Tibial artery (tissue), 4 donors: Measurements from ENCODE around the gene PGM1.

Experiments used
- DNase-seq, 2 donors: peaks; one replicate each; pipeline ENCODE4 v3.0.0-alpha.2; 2019
- H3K27ac ChIP-seq, 2 donors: fragments of 200-600 bp; sonication (generic) in 1 of 2; 1 replicate in 1 of 2; 2 replicates in 1 of 2; pipeline ENCODE4 v1.5.1; 2018 to 2019; ENCODE audit warnings: mild to moderate bottlenecking in 1 of 2
- H3K27me3 ChIP-seq, 2 donors: fragments of 200-600 bp; sonication (generic) in 1 of 2; one replicate each; pipeline versions ENCODE4 v1.5.1 to v1.6.0; 2016 to 2019
- H3K36me3 ChIP-seq, 3 donors: fragments of 200-600 bp; sonication (generic) in 2 of 3; one replicate each; pipeline ENCODE4 v1.5.1; 2016 to 2019; ENCODE audit warnings: mild to moderate bottlenecking in 2 of 3
- H3K4me1 ChIP-seq, 4 donors: fragments of 200-600 bp; sonication (generic) in 2 of 4; 1 replicate in 3 of 4; 2 replicates in 1 of 4; pipeline ENCODE4 v1.5.1; 2016 to 2019
- H3K4me3 ChIP-seq, 2 donors: fragments of 200-600 bp; sonication (generic) in 1 of 2; 1 replicate in 1 of 2; 2 replicates in 1 of 2; pipeline ENCODE4 v1.5.1; 2018 to 2019; ENCODE audit warnings: mild to moderate bottlenecking in 2 of 2
- H3K9me3 ChIP-seq, 3 donors: fragments of 200-600 bp; sonication (generic) in 1 of 3; one replicate each; pipeline ENCODE4 v1.5.1; 2016 to 2019
- intact Hi-C: fragments of 100-400 bp; cut with DNase I; formaldehyde crosslinking; loops from one replicate; pipeline ENCODE4 v1.15.0; 2023; ENCODE audit warnings: low total_unique reads
- TF ChIP-seq, protein P1 (sequence below), 2 experiments: fragments of 200-600 bp in 1 of 2; fragments of 450-650 bp in 1 of 2; IDR thresholded peaks; one replicate each; pipeline ENCODE4 v1.5.1; 2017 to 2019; ENCODE audit warnings: antibody characterized with exemption in 2 of 2, mild to moderate bottlenecking in 1 of 2, moderate library complexity in 1 of 2

The PGM1 gene

DNA sequence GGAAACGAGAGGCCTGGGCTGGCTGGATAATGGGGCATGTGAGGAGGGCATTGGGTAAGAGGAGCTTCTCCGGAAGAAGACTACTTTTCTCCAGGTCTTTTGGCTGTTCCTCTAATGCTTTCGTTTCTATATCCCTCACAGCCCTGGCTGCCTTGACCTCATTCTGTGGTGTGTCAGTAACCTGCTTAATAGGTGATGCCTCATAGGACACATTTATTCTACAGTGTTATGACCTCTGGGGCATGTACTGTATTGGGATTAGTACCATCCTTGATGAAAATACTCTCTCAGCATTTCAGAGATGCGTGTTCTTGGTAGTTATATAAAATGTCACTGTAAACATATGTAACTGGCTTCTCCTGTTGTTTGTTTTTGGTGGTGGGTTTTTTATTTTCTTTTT, 40.1 kb downstream of the PGM1 start:
- Histone ChIP-seq H3K9me3 (no peaks in the 10 kb centered on the region), H3K4me1 (no peaks in the 10 kb centered on the region), H3K27ac (no peak overlapping the region), H3K4me3 (no peak overlapping the region), H3K27me3 (no peaks in the 10 kb centered on the region), H3K36me3 (peaks cover 26 to 61% (median 55%) of the 10 kb centered on the region in 3 donors)
- TF ChIP-seq, protein P1, sequence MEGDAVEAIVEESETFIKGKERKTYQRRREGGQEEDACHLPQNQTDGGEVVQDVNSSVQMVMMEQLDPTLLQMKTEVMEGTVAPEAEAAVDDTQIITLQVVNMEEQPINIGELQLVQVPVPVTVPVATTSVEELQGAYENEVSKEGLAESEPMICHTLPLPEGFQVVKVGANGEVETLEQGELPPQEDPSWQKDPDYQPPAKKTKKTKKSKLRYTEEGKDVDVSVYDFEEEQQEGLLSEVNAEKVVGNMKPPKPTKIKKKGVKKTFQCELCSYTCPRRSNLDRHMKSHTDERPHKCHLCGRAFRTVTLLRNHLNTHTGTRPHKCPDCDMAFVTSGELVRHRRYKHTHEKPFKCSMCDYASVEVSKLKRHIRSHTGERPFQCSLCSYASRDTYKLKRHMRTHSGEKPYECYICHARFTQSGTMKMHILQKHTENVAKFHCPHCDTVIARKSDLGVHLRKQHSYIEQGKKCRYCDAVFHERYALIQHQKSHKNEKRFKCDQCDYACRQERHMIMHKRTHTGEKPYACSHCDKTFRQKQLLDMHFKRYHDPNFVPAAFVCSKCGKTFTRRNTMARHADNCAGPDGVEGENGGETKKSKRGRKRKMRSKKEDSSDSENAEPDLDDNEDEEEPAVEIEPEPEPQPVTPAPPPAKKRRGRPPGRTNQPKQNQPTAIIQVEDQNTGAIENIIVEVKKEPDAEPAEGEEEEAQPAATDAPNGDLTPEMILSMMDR (IDR thresholded peaks at IDR 0.05): no peak
- no peak for DNase-seq
- intact Hi-C loops: no loop called here

DNA sequence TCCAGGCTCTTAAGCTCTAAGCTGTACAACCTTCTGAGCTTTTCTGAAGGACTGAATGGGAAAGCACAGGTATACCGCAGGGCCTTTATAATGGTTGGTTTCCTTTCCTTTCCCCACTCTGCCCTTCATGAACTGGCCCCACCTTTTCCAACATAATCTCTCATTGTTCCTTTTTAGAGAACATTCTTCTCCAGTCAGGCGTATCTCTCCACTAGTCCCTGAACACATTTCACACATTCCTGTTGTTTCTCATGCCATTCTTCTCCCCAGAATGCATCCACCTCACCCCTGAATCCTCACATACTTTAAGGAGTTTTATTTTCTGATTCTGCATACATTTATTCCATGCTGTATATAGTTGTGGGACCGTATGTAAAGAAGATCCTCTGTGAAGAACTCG, 41.3 kb downstream of the PGM1 start:
- TF ChIP-seq, protein P1 (IDR thresholded peaks at IDR 0.05): no peak
- intact Hi-C loops: no loop called here
- H3K36me3 ChIP-seq: peaks cover 26 to 71% (median 56%) of the 10 kb centered on the region in 3 donors
- H3K9me3 ChIP-seq: no peaks in the 10 kb centered on the region
- H3K27me3 ChIP-seq: no peaks in the 10 kb centered on the region
- H3K27ac ChIP-seq: no peak overlapping the region
- H3K4me1 ChIP-seq: no peaks in the 10 kb centered on the region
- DNase-seq: no peak
- H3K4me3 ChIP-seq: no peak overlapping the region

- Histone ChIP-seq H3K27me3 (no peaks in the 10 kb centered on the region), H3K36me3 (peaks cover 21 to 63% (median 48%) of the 10 kb centered on the region in 3 donors), H3K4me3 (no peak overlapping the region), H3K4me1 (no peaks in the 10 kb centered on the region), H3K27ac (no peak overlapping the region), H3K9me3 (no peaks in the 10 kb centered on the region)
- DNase-seq: no peak
- intact Hi-C loops: no loop called here
- TF ChIP-seq, protein P1 (IDR thresholded peaks at IDR 0.05): no peak
Observed at GRCh38 chr1:63635681-63636080, 42.5 kb downstream of the PGM1 start.

DNA sequence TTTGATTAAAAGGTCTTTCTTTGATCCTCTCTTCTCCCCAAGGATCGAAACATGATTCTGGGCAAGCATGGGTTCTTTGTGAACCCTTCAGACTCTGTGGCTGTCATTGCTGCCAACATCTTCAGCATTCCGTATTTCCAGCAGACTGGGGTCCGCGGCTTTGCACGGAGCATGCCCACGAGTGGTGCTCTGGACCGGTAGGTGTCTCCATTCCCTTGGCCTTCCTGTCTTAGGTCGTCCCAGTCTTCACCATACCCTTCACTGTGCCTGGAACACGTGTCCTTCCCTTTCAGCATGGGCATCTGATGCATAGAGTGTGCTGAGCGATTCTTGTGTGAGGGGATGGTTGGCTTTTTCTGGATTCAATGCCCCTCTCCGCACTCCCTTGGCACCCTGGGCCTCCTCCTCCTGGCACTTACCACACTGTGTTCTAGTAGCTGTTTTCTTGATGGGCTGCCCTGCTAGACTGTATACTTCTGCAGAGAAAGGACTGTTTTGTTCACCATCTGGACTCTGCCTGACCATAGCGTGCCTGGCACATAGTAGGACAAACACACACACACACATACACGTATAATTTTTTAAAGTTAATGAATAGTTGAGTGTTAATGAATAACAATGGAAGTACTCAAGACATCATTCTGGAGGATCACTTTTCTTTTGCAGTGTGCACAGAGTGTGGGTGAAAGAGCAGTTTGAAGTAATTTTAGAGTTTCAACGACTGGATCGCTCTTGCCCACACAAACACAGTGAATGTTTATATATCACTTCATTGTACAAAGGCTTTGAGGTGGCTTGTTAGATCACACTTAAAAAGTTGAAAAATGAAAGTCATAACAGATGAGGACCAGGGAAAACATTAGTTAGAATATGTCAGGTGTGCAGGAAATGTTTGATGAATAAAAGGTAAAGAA, 43.2 kb downstream of the PGM1 start:
- no peaks in the 10 kb centered on the region for H3K9me3 ChIP-seq
- H3K4me3 ChIP-seq: no peak overlapping the region
- no peak overlapping the region for H3K27ac ChIP-seq
- H3K36me3 ChIP-seq: peaks cover 20 to 57% (median 44%) of the 10 kb centered on the region in 3 donors
- no peaks in the 10 kb centered on the region for H3K27me3 ChIP-seq
- DNase-seq: no peak
- H3K4me1 ChIP-seq: no peaks in the 10 kb centered on the region
- intact Hi-C loops: no loop called here
- TF ChIP-seq, protein P1 (IDR thresholded peaks at IDR 0.05): no peak

GRCh38 chr1:63638471-63638870, 45.3 kb downstream of the PGM1 start:
- no peak for DNase-seq
- TF ChIP-seq, protein P1 (IDR thresholded peaks at IDR 0.05): no peak
- Histone ChIP-seq H3K27ac (no peak overlapping the region), H3K9me3 (no peaks in the 10 kb centered on the region), H3K27me3 (no peaks in the 10 kb centered on the region), H3K4me1 (peaks cover 0 to 4% (median under 1%) of the 10 kb centered on the region in 4 donors), H3K4me3 (no peak overlapping the region), H3K36me3 (peaks cover 9 to 40% (median 32%) of the 10 kb centered on the region in 3 donors)
- intact Hi-C loops: no loop called here
